Nephron progenitor cell (in vitro differentiated cells): ENCODE measurements around the gene TP63.

ENCODE experiments used
- DNase-seq: peaks from one replicate; pipeline ENCODE4 v3.0.0; 2021
- H3K27ac Mint-ChIP-seq: 2 replicates; pipeline ENCODE4 v1.8.0; 2021; ENCODE audit warnings: mild to moderate bottlenecking, moderate library complexity, mixed read lengths
- H3K27me3 Mint-ChIP-seq: 2 replicates; pipeline ENCODE4 v1.8.0; 2021; ENCODE audit warnings: mild to moderate bottlenecking, low read depth, mixed read lengths; ENCODE audit not compliant: poor library complexity
- H3K36me3 Mint-ChIP-seq: 2 replicates; pipeline ENCODE4 v1.8.0; 2021; ENCODE audit warnings: low read depth, mixed read lengths
- H3K4me1 Mint-ChIP-seq: 2 replicates; pipeline ENCODE4 v1.8.0; 2021; ENCODE audit warnings: mixed read lengths
- H3K4me3 Mint-ChIP-seq: 2 replicates; pipeline ENCODE4 v1.8.0; 2021; ENCODE audit warnings: mild to moderate bottlenecking, moderate library complexity, mixed read lengths
- H3K9me3 Mint-ChIP-seq: 2 replicates; pipeline ENCODE4 v1.8.0; 2021; ENCODE audit warnings: mild to moderate bottlenecking, moderate library complexity, mixed read lengths
- CTCF ChIP-seq: fragments of 200-600 bp; sonication (generic); IDR thresholded peaks from 2 replicates; pipeline ENCODE4 v1.5.0; 2021; ENCODE audit warnings: antibody characterized with exemption

TP63 gene

GRCh38 chr3:189698811-189699210 lies 67.6 kb downstream of the TP63 start:
- H3K27me3 Mint-ChIP-seq = peaks cover 5% of the 10 kb centered on the region
- H3K36me3 Mint-ChIP-seq = no peaks in the 10 kb centered on the region
- no peaks in the 10 kb centered on the region for H3K9me3 Mint-ChIP-seq
- no peak for DNase-seq
- no peak overlapping the region for H3K27ac Mint-ChIP-seq
- H3K4me3 Mint-ChIP-seq = no peak overlapping the region
- no peak for TF ChIP-seq CTCF
- H3K4me1 Mint-ChIP-seq = peaks cover 32% of the 10 kb centered on the region

- Mint-ChIP-seq H3K27ac (no peak overlapping the region), H3K27me3 (peaks cover 5% of the 10 kb centered on the region), H3K9me3 (no peaks in the 10 kb centered on the region), H3K36me3 (no peaks in the 10 kb centered on the region), H3K4me3 (no peak overlapping the region), H3K4me1 (peaks cover 41% of the 10 kb centered on the region)
- DNase-seq = no peak
- TF ChIP-seq CTCF = no peak
These were observed 68.7 kb downstream of the TP63 start for GRCh38 chr3:189699885-189700284.

- peak; percentile 10 for DNase-seq
- H3K4me1 Mint-ChIP-seq = peaks cover 41% of the 10 kb centered on the region
- peaks cover 5% of the 10 kb centered on the region for H3K27me3 Mint-ChIP-seq
- H3K4me3 Mint-ChIP-seq = no peak overlapping the region
- H3K36me3 Mint-ChIP-seq = no peaks in the 10 kb centered on the region
- TF ChIP-seq CTCF = no peak
- H3K9me3 Mint-ChIP-seq = no peaks in the 10 kb centered on the region
- H3K27ac Mint-ChIP-seq = peak overlapping the region; percentile 92
These were observed 71.0 kb downstream of the TP63 start for GRCh38 chr3:189702066-189702646.

GRCh38 chr3:189703865-189704264 lies 72.7 kb downstream of the TP63 start:
- Mint-ChIP-seq H3K27ac (peak overlapping the region; percentile 34), H3K36me3 (no peaks in the 10 kb centered on the region), H3K9me3 (no peaks in the 10 kb centered on the region), H3K4me1 (peaks cover 41% of the 10 kb centered on the region), H3K4me3 (no peak overlapping the region), H3K27me3 (peaks cover 5% of the 10 kb centered on the region)
- no peak for DNase-seq
- TF ChIP-seq CTCF = no peak

GRCh38 chr3:189708375-189708774 lies 77.2 kb downstream of the TP63 start:
- no peaks in the 10 kb centered on the region for H3K9me3 Mint-ChIP-seq

More at GRCh38 chr3:189708375-189708774, 77.2 kb downstream of the TP63 start:
- no peak overlapping the region for H3K27ac Mint-ChIP-seq
- DNase-seq = no peak
- H3K4me3 Mint-ChIP-seq = no peak overlapping the region
- no peaks in the 10 kb centered on the region for H3K27me3 Mint-ChIP-seq
- H3K36me3 Mint-ChIP-seq = no peaks in the 10 kb centered on the region
- TF ChIP-seq CTCF = no peak
- H3K4me1 Mint-ChIP-seq = peaks cover 47% of the 10 kb centered on the region
